ENCODE measurements around the gene WDR20. TPM values are rescaled to one million over a fixed set of nuclear protein-coding genes. Genes with fewer than 3 reads are reported as not detected.

WDR20 gene
- polyA plus RNA-seq, 5 donors: 22.8 to 28.1 (median 27.5) TPM

Other genes with a start within 250 kb of the WDR20 start
- 100 to 1,000 TPM; 266 to 332 (median 277) TPM for gene DYNC1H1, start 175.3 kb upstream of the WDR20 start, polyA plus RNA-seq (ENCODE audit: insufficient read depth in 1 of 5, insufficient read length in 5 of 5, low replicate concordance in 1 of 5)
- 100 to 1,000 TPM; 569 to 779 (median 658) TPM for gene HSP90AA1, start 52.9 kb upstream of the WDR20 start, polyA plus RNA-seq (ENCODE audit: insufficient read depth in 1 of 5, insufficient read length in 5 of 5, low replicate concordance in 1 of 5)
- 10 to 100 TPM; 24.6 to 32.7 (median 29.9) TPM for gene MOK, start 165.3 kb downstream of the WDR20 start, polyA plus RNA-seq (ENCODE audit: insufficient read depth in 1 of 5, insufficient read length in 5 of 5, low replicate concordance in 1 of 5)
- gene ZNF839, start 179.8 kb downstream of the WDR20 start, polyA plus RNA-seq (ENCODE audit: insufficient read depth in 1 of 5, insufficient read length in 5 of 5, low replicate concordance in 1 of 5): 10 to 100 TPM; 13.8 to 18.1 (median 15.9) TPM
- 10 to 100 TPM; 36.2 to 45.1 (median 39.7) TPM for gene CINP, start 223.0 kb downstream of the WDR20 start, polyA plus RNA-seq (ENCODE audit: insufficient read depth in 1 of 5, insufficient read length in 5 of 5, low replicate concordance in 1 of 5)
- 10 to 100 TPM; 13.8 to 15.6 (median 14.5) TPM for gene TECPR2, start 223.0 kb downstream of the WDR20 start, polyA plus RNA-seq (ENCODE audit: insufficient read depth in 1 of 5, insufficient read length in 5 of 5, low replicate concordance in 1 of 5)